HG03460 (cell line): ENCODE data around the gene STK4.

ENCODE experiments used
- ATAC-seq: cut with Tn5 transposase; IDR thresholded peaks from one replicate; pipeline ENCODE4 v1.9.1; 2021; ENCODE audit not compliant: unreplicated experiment

The STK4 gene

GRCh38 chr20:45080867-45081624 lies 114.7 kb downstream of the STK4 start:
- ATAC-seq = no peak

DNA sequence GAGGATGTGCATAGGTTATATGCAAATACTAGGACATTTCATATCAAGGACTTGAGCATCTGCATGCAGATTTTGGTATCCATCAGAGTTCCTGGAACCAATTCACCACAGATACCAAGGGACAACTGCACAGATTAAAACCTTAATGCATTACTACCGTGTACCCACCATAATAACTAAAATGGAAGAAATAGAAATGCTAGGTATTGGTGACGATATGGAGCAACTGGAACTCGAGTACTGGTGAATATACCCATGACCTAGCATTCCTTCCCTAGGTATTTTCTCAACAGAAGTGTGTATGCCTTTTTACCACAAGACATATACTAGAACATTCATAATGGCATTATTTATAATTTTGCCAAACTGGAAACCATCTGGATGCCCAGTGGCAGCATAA lies 116.2 kb downstream of the STK4 start:
- no peak for ATAC-seq

DNA sequence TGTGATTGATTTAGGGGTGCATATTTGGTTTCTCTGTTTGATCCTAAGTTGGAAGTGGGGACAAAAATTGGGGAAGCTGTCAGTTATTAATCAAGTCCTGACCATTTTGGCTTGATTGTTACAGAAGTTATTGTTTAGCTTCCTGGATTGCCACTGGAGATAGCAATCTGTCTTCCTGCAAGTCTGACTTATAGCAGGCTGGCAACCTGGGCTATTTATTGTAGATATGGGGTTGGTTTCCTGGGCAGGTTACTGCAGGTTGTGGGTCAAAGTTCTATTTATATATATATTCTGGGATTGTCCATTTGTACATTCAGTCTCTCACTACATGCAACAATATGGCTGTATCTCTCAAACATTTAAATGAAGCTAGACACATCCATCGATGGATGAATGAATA lies 116.8 kb downstream of the STK4 start:
- ATAC-seq = no peak

DNA sequence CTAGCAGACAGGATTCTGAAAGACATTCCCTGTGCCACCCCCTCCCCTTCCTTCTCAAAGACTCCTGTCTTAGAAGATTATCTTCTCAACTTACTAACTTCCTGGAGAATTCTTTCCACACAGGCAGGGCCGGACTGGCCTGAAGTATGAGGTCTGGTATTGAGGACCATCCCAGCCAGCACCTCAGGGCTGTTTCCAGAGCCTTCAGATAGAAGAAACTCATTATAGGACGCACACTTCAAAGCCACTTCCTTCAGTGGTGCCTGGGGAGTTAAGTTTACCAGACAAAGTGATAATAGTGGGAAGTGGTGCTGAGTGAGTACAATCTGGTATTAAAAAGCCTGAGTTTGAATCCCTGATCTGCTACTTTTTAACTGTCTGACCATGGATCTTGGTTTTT lies 119.0 kb downstream of the STK4 start:
- ATAC-seq = no peak

GRCh38 chr20:45085867-45086266 lies 119.6 kb downstream of the STK4 start:
- ATAC-seq = no peak

DNA sequence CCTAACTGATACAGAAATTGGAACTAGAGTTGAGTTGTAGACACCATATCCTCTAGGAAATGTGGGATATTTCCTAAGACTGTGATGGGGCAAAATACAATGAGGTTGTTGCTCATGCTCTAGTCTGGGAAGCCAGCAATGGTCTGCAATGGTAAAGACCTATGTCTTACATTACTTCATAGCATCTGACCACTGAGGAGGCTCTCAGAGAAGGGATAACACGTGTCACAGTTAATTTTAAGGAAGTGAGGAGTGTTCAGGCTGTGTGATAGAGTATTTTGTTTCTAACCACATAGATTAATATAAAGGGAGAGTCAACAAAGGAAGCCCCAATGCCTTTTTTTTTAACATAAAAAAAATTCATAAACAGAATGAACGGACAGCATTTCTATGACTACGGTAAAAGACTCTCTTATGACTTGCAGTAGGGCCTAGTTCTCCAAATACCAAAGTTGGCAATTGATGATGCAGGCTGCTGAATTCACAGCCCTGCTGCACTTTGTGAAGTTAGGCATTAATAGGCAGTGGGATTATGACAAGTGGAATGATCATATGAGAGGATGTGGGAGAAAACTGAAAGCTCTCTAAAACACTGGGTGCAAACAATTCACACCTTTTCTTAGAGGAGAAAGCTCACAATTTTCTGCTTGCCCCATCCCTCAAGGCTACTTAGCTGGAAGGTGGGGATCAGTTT lies 120.9 kb downstream of the STK4 start:
- no peak for ATAC-seq

- ATAC-seq = no peak
Measured at GRCh38 chr20:45087814-45088213, 121.5 kb downstream of the STK4 start.

DNA sequence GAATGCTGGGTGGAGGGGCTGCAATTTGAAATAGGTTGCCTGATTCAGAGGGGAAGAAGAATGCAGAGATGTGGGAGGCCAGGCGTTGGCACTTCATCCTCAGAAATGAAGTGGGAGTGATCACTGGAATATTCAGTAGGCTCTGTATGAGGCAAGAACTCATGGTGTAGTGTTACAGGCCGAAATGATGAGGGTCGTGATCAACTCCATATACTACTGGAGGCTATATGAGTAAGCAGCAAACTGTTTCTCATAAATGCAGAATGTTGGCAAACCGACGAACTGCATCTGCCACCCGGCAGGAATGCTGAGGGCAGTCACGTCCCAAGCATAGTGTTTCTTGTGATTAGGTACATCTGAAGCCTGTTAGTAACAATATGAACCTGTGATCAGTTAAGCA lies 121.9 kb downstream of the STK4 start:
- ATAC-seq = no peak

- no peak for ATAC-seq
Measured at GRCh38 chr20:45090481-45090880, 124.2 kb downstream of the STK4 start.

DNA sequence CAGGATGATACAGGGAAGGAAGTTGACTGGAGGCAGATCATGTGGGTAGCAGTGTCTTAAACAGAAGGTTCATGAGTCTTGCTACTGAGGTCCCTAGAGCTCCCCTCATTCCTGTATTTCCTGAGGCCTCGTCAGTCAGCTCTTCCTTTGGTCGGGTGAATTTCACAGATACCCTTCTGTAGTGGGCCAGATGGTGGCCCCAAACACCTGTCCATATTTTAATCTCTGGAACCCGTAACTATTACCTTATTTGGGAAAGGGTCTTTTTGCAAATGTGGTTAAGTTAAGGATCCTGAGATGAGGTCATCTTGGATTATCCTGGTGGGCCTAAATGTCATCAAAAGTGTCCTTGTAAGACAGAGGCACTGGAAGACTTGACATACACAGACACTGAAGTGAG lies 125.1 kb downstream of the STK4 start:
- no peak for ATAC-seq

GRCh38 chr20:45092898-45093297 lies 126.6 kb downstream of the STK4 start:
- ATAC-seq = no peak

DNA sequence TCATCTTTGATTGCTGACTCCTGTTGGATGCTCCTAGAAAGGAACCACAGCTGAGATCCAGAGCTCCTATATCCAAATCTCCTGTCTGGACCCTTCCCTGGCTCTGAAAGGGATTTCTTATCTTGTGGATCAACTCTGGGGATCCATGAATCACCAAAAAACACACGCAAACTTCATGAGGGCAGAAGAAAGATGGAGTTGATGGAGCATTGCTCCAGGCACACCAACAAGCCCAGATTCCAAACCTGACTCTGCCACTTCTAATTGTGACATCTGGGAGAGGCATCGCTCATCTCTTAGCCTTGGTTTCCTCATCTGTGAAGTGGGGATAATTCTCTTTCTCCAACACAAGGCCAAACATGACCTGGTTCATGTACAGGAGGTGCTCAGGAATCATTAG lies 127.9 kb downstream of the STK4 start:
- no peak for ATAC-seq

- no peak for ATAC-seq
Measured at GRCh38 chr20:45094864-45095574, 128.7 kb downstream of the STK4 start.

DNA sequence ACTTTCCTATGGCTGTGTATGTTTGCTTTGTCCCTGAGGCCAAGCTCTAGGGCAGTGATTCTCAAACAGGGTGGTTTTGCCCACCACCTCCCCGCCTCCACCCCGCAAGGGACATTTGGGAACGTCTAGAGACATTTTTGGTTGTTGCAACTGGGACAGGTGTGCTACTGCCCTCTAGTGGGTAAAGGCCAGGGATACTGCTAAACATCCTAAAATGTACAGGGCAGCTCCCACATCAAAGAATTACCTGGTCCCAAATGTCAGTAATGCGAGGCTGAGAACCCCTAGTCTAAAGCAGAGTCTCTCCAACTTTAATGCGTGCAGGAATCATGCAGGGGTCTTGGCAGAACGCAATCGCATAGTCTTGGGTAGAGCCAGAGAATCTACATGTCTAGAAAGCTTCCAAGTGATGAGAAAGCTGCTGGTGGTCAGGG lies 129.5 kb downstream of the STK4 start:
- no peak for ATAC-seq

DNA sequence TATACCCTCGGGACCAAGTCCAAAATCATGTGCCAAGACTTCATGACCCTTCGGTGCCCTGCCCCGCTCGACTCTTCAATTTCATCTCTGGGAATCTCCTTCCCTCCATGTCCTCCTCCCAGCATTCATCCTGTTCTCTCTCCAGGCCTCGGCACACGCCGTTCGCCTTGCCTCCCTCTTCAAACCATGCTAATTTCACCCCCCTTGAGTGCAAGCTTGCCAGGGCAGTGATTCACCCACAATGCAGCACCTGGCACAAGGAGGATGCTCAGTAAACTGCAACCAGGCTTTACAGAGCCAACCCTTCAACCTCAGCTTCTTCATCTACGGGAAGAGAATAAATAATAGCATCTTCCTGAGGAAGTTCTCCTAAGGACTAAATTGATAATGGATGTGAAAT lies 130.5 kb downstream of the STK4 start:
- ATAC-seq = no peak

GRCh38 chr20:45097485-45098102 lies 131.3 kb downstream of the STK4 start:
- ATAC-seq = no peak

DNA sequence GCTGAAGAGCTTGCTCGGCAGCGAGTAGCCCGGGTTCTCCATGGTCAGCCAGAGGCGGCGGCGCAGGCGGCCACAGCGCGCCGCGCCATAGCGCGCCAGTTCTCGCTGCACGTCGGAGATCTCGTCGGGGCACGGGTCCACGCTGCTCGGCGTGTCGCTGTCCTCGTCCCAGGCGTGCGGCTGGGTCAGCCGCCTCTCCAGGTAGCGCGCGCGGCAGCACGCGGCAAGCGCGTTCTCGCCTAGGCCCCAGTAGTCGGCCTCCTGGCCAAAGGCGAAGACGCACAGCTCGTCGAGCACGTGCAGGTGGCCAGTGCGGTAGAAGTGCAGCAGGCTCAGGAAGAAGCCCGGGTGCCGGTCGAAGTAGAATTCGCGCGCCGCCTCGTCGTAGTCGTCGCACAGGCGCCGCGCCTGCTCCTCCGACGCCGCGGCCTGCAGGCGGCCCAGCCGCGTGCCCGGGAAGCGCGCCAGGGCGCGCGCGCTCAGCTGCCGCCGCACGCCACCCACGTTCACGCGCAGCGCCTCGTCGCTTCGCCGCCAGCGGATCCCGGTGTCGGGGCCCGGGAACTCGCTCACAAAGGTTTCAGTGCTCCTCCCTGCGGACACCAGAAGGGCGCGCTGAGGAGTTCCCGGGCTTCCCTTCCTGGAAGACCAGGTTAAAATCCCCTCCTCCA lies 131.9 kb downstream of the STK4 start:
- ATAC-seq = no peak

DNA sequence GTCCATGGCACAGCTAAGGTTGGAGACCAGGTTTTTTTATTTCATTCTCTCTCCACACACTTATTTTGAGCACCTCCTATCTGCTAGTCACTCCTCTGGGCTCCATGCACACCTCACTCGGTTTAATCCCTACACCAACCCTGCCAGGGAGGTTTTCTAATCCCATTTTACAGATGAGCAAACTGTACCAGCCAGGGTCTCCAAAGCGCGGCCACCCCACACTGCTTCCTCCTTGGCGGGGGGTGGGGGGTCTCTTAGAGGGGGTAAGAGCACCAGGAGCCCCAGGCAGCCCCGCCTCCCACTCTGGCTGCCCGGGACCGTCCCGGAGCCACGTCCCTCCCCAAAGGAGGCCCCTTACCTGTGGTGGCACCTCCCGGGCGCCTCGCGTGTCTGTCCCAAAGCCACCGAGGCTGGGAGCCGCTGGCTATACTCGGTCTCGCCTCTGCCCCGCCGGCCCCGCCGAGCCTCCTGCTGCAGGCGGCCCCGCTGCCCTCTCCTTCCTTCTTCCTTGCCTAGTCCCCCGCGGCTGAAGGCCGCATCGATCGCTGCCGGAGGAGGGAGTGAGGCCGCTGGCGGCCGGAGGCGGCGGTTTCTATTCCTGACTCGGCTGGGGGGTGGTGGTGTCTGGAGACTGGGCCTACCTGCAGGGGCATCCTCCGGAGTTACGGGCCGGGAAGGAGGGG lies 134.4 kb downstream of the STK4 start, which contains the start of gene KCNS1:
KCNS1 (minus strand) TSS at position 565 of the 683 bp plus-strand sequence. CDS start 1,891 bp downstream, outside the sequence.
- no peak for ATAC-seq

DNA sequence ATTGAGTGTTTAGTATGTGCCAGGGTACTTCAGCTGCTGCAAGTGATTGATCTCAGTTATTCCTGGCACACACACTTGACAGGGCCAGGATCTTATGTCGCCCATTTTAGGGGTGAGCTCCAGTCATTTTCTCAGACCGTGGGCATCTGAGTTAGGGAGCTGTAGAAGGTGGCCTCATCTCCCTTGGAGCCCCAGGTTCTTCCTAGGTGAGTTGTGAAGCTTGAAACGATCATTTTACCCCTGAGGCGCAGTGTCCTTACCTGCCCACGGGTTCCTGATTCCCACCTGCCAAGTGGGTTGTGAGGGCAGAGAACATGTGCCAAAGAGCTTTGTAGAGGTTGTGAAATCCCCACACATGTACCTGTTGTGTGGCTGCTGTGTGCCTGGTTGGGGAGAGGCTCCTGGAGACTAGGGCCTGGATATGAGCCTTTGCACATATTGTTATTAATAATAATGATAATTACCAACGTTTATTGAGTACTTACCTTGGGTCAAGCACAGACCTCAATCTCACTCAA lies 135.1 kb downstream of the STK4 start:
- ATAC-seq = no peak

DNA sequence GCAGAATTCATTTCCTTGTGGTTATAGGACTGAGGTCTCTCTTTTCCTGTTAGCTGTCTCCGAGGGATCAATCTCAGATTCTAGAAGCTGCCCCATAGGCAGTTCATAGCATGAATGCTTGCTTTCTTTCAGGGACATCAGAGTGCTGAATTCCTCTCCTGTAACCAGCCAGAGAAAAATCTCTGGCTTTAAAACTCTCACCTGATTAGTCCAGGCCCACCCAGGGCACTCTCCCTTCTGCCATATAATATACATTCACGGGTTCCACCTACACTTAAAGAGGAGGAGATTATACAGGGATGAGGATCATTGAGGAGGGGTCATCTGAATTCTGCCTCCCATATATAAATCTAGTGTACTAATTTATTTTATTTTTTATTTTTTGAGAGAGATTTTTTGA lies 136.8 kb downstream of the STK4 start:
- no peak for ATAC-seq
